Stimulated activated CD8-positive, alpha-beta memory T cell treated with anti-CD3 and anti-CD28 coated beads, Interleukin-7, amount 100 ng/mL, for 4 hours (primary cell): ENCODE measurements around the gene DSCAML1.

Experiments
- DNase-seq, 2 donors: peaks; one replicate each; pipeline ENCODE4 v3.0.0-alpha.2; 2020; ENCODE audit warnings: low read depth in 2 of 2

DSCAML1 gene

GRCh38 chr11:117548876-117549275, 248.1 kb downstream of the DSCAML1 start:
- DNase-seq, result no peak

GRCh38 chr11:117547946-117548345, 249.1 kb downstream of the DSCAML1 start:
- DNase-seq, result no peak

- DNase-seq, result no peak
These were observed 249.7 kb downstream of the DSCAML1 start for GRCh38 chr11:117547195-117547850.

- DNase-seq, result no peak
These were observed 250.4 kb downstream of the DSCAML1 start for GRCh38 chr11:117546431-117547194.

GRCh38 chr11:117545706-117546105, 251.3 kb downstream of the DSCAML1 start:
- DNase-seq, result no peak

- no peak for DNase-seq
These were observed 252.8 kb downstream of the DSCAML1 start for GRCh38 chr11:117544130-117544800.

- DNase-seq, result no peak
These were observed 255.8 kb downstream of the DSCAML1 start for GRCh38 chr11:117541211-117541610.

GRCh38 chr11:117538263-117539135, 258.5 kb downstream of the DSCAML1 start:
- no peak for DNase-seq

GRCh38 chr11:117535850-117536411, 261.1 kb downstream of the DSCAML1 start:
- DNase-seq, result no peak

- no peak for DNase-seq
These were observed 261.7 kb downstream of the DSCAML1 start for GRCh38 chr11:117535201-117535849.

- no peak for DNase-seq
These were observed 264.4 kb downstream of the DSCAML1 start for GRCh38 chr11:117532568-117532967.

GRCh38 chr11:117529816-117530215, 267.2 kb downstream of the DSCAML1 start:
- DNase-seq, result no peak

GRCh38 chr11:117528097-117528721, 268.8 kb downstream of the DSCAML1 start:
- DNase-seq, result no peak

GRCh38 chr11:117527271-117527670, 269.7 kb downstream of the DSCAML1 start:
- no peak for DNase-seq

- DNase-seq, result no peak
These were observed 271.0 kb downstream of the DSCAML1 start for GRCh38 chr11:117525866-117526542.

GRCh38 chr11:117524468-117525183, 272.4 kb downstream of the DSCAML1 start:
- no peak for DNase-seq

GRCh38 chr11:117523680-117524079, 273.3 kb downstream of the DSCAML1 start:
- no peak for DNase-seq

GRCh38 chr11:117521974-117522373, 275.0 kb downstream of the DSCAML1 start:
- DNase-seq, result no peak

GRCh38 chr11:117520966-117521365, 276.1 kb downstream of the DSCAML1 start:
- no peak for DNase-seq
